HL-60/S4 treated with retinoic acid at 250 ng/mL for 4 days and 3 days (cell line): ENCODE data around the gene SCAMP5.

Experiments
- in situ Hi-C: fragments of 300-500 bp; cut with MboI; formaldehyde crosslinking; loops from 2 replicates; pipeline ENCODE4 v1.7.0; 2022; ENCODE audit warnings: low sequenced_read_pairs

Gene SCAMP5

GRCh38 chr15:75065851-75066509 lies 70.6 kb downstream of the SCAMP5 start:
- in situ Hi-C loops = no loop called here

GRCh38 chr15:75067123-75067830 lies 71.9 kb downstream of the SCAMP5 start:
- in situ Hi-C loops = no loop called here

- in situ Hi-C loops = no loop called here
Measured at GRCh38 chr15:75068748-75069147, 73.4 kb downstream of the SCAMP5 start.

- in situ Hi-C loops = no loop called here
Measured at GRCh38 chr15:75069301-75069925, 74.0 kb downstream of the SCAMP5 start.

GRCh38 chr15:75070674-75071073 lies 75.3 kb downstream of the SCAMP5 start:
- in situ Hi-C loops = no loop called here
